PC-3 (cell line): ENCODE measurements around the gene BMPER. TPM values are rescaled to one million over a fixed set of nuclear protein-coding genes. Genes with fewer than 3 reads are reported as not detected.

Experiments used
- ATAC-seq: fragments of 200-7000 bp; cut with Tn5 transposase; 2 replicates; pipeline ENCODE4 v1.9.1; 2020; ENCODE audit warnings: mild to moderate bottlenecking, moderate library complexity
- BruUV-seq: library from RNA; stranded (reverse); fragments of 400-500 nt; replicated peaks from 2 replicates; lab custom pipeline; 2021; lab: Mats Ljungman, UMichigan
- CTCF ChIA-PET: fragments of 300-600 bp; sonication (Branson Sonifier 250); formaldehyde crosslinking; loops from one replicate; lab custom pipeline; 2022; ENCODE audit warnings: antibody characterized with exemption; lab: Charles Lee
- POLR2A ChIA-PET: fragments of 300-600 bp; sonication (Branson Sonifier 250); formaldehyde crosslinking; loops from one replicate; lab custom pipeline; 2022; ENCODE audit warnings: antibody characterized with exemption; ENCODE audit not compliant: unreplicated experiment; lab: Charles Lee
- DNase-seq: peaks from one replicate; pipeline ENCODE4 v3.0.0-alpha.2; 2015
- H2AFZ ChIP-seq: fragments of 300-600 bp; sonication (generic); 2 replicates; pipeline ENCODE4 v1.6.0; 2016; ENCODE audit warnings: antibody characterized with exemption, low read length
- H3F3A ChIP-seq: fragments of 300-600 bp; sonication (generic); one replicate; pipeline ENCODE4 v1.6.0; 2017; ENCODE audit warnings: antibody characterized with exemption, low read length, control low read depth, mild to moderate bottlenecking; ENCODE audit not compliant: unreplicated experiment
- H3K27ac ChIP-seq: fragments of 300-600 bp; sonication (generic); 2 replicates; pipeline ENCODE4 v1.5.1; 2016; ENCODE audit warnings: mild to moderate bottlenecking, low read length
- H3K27me3 ChIP-seq: fragments of 300-600 bp; sonication (generic); 2 replicates; pipeline ENCODE4 v1.6.1; 2016; ENCODE audit warnings: low read length, mixed read lengths
- H3K36me3 ChIP-seq: fragments of 300-600 bp; sonication (generic); 2 replicates; pipeline ENCODE4 v1.6.1; 2016; ENCODE audit warnings: low read depth, mixed run types, low read length, mixed read lengths
- H3K4me1 ChIP-seq: fragments of 300-600 bp; sonication (generic); 2 replicates; pipeline ENCODE4 v1.5.1; 2016; ENCODE audit warnings: low read length; ENCODE audit not compliant: insufficient read depth
- H3K4me2 ChIP-seq: fragments of 300-600 bp; sonication (generic); 2 replicates; pipeline ENCODE4 v1.6.0; 2016; ENCODE audit warnings: low read length
- H3K4me3 ChIP-seq: fragments of 300-600 bp; sonication (generic); 2 replicates; pipeline ENCODE4 v1.5.1; 2016; ENCODE audit warnings: mild to moderate bottlenecking, low read length, mixed read lengths
- H3K79me2 ChIP-seq: fragments of 300-600 bp; sonication (generic); 2 replicates; pipeline ENCODE4 v1.6.1; 2017; ENCODE audit warnings: low read length, mixed read lengths
- H3K9ac ChIP-seq: fragments of 300-600 bp; sonication (generic); 2 replicates; pipeline ENCODE4 v1.6.0; 2016; ENCODE audit warnings: mild to moderate bottlenecking, low read length
- H3K9me2 ChIP-seq: fragments of 300-600 bp; sonication (generic); replicated peaks from 2 replicates; pipeline ENCODE4 v1.6.1; 2016; ENCODE audit warnings: mixed run types, low read length, mixed read lengths
- H3K9me3 ChIP-seq: fragments of 300-600 bp; sonication (generic); 2 replicates; pipeline ENCODE4 v1.6.1; 2016; ENCODE audit warnings: low read length, mixed read lengths
- H4K20me1 ChIP-seq: fragments of 300-600 bp; sonication (generic); 2 replicates; pipeline ENCODE4 v1.6.1; 2016; ENCODE audit warnings: low read length, mixed read lengths
- CTCF ChIP-seq: fragments of 300-600 bp; sonication (generic); conservative IDR thresholded peaks from 2 replicates; pipeline ENCODE4 v1.5.1; 2017; ENCODE audit warnings: antibody characterized with exemption, low read depth, mild to moderate bottlenecking, low read length
- EZH2 ChIP-seq: fragments of 300-600 bp; sonication (generic); IDR thresholded peaks from one replicate; pipeline ENCODE4 v1.6.1; 2017; ENCODE audit warnings: antibody characterized with exemption, mild to moderate bottlenecking, low read length; ENCODE audit not compliant: unreplicated experiment
- EZH2phosphoT487 ChIP-seq: fragments of 300-600 bp; sonication (generic); IDR thresholded peaks from 2 replicates; pipeline ENCODE4 v1.6.1; 2018; ENCODE audit warnings: mild to moderate bottlenecking, antibody characterized with exemption, low read length, borderline replicate concordance
- intact Hi-C: fragments of 100-400 bp; cut with micrococcal nuclease; formaldehyde crosslinking; loops from 2 replicates; pipeline ENCODE4 v1.9.0; 2023
- total RNA-seq: library from RNA; depleted of rRNA; stranded (reverse); fragments of >200 nt; gene quantifications from 2 replicates; pipeline ENCODE4 v1.2.3, GENCODE V29; 2014

BMPER gene
- total RNA-seq, 1 experiment from 2014 or later, result 0.11 TPM

GRCh38 chr7:34057956-34058355 is 152.6 kb downstream of the BMPER start:
- no peak for DNase-seq
- Histone ChIP-seq H3K9me3 (no peaks in the 10 kb centered on the region), H4K20me1 (no peaks in the 10 kb centered on the region), H3K27me3 (peaks cover 6% of the 10 kb centered on the region; the same call in 1 of the 2 replicates), H3K4me1 (peaks cover 5% of the 10 kb centered on the region; the same call in 1 of the 2 replicates), H3F3A (no peaks in the 10 kb centered on the region), H3K4me2 (no peak overlapping the region), H3K27ac (no peak overlapping the region), H3K79me2 (no peaks in the 10 kb centered on the region), H3K9me2 (no peaks in the 10 kb centered on the region), H3K4me3 (no peak overlapping the region), H2AFZ (no peak overlapping the region), H3K36me3 (no peaks in the 10 kb centered on the region), H3K9ac (no peak overlapping the region)
- intact Hi-C loops, result no loop called here
- POLR2A ChIA-PET, result no interaction called here
- CTCF ChIA-PET, result no interaction called here
- no peak for TF ChIP-seq CTCF
- no peak for TF ChIP-seq EZH2phosphoT487
- no peak for TF ChIP-seq EZH2
- no TSS peak for BruUV-seq
- no peak for ATAC-seq

GRCh38 chr7:34058801-34059135 is 153.4 kb downstream of the BMPER start:
- no peak overlapping the region for H3K9ac ChIP-seq
- no peak overlapping the region for H3K4me2 ChIP-seq
- peaks cover 5% of the 10 kb centered on the region; the same call in 1 of the 2 replicates for H3K4me1 ChIP-seq
- POLR2A ChIA-PET, result no interaction called here
- H3F3A ChIP-seq, result no peaks in the 10 kb centered on the region
- no peak overlapping the region for H3K27ac ChIP-seq
- H3K36me3 ChIP-seq, result no peaks in the 10 kb centered on the region
- CTCF ChIA-PET, result no interaction called here
- H3K9me3 ChIP-seq, result no peaks in the 10 kb centered on the region
- ATAC-seq (no peak), DNase-seq (no peak)
- peaks cover 6% of the 10 kb centered on the region; the same call in 1 of the 2 replicates for H3K27me3 ChIP-seq
- no TSS peak for BruUV-seq
- TF ChIP-seq EZH2, result no peak
- TF ChIP-seq EZH2phosphoT487, result no peak
- no peak for TF ChIP-seq CTCF
- H3K4me3 ChIP-seq, result no peak overlapping the region
- no peak overlapping the region for H2AFZ ChIP-seq
- intact Hi-C loops, result no loop called here
- no peaks in the 10 kb centered on the region for H4K20me1 ChIP-seq
- no peaks in the 10 kb centered on the region for H3K9me2 ChIP-seq
- H3K79me2 ChIP-seq, result no peaks in the 10 kb centered on the region

- Histone ChIP-seq H3K36me3 (no peaks in the 10 kb centered on the region), H3K9me2 (no peaks in the 10 kb centered on the region), H3K9me3 (no peaks in the 10 kb centered on the region), H3K79me2 (no peaks in the 10 kb centered on the region), H3K4me1 (peaks cover 5% of the 10 kb centered on the region; the same call in 1 of the 2 replicates), H3F3A (no peaks in the 10 kb centered on the region), H4K20me1 (no peaks in the 10 kb centered on the region), H3K27me3 (0 out of 2 replicates have a peak, but pooled peaks cover 6% of the 10 kb centered on the region), H3K9ac (no peak overlapping the region), H3K4me2 (no peak overlapping the region), H3K27ac (no peak overlapping the region), H2AFZ (no peak overlapping the region), H3K4me3 (no peak overlapping the region)
- CTCF ChIA-PET, result no interaction called here
- ATAC-seq (no peak), DNase-seq (no peak)
- intact Hi-C loops, result no loop called here
- TF ChIP-seq EZH2, result no peak
- no peak for TF ChIP-seq CTCF
- no peak for TF ChIP-seq EZH2phosphoT487
- POLR2A ChIA-PET, result no interaction called here
- BruUV-seq, result no TSS peak
Measured at GRCh38 chr7:34059136-34059828, 153.9 kb downstream of the BMPER start.
